GM23338 (cell line): Measurements from ENCODE around the gene RET. TPM values are rescaled to one million over a fixed set of nuclear protein-coding genes. Genes with fewer than 3 reads are reported as not detected.

Experiments used
- ATAC-seq: fragments of 200-7000 bp; cut with Tn5 transposase; 3 replicates; pipeline ENCODE4 v1.9.1; 2020
- DNase-seq: peaks from one replicate; pipeline ENCODE4 v3.0.0-alpha.2; 2015; ENCODE audit warnings: low spot score
- H2AFZ ChIP-seq: fragments of 200-600 bp; sonication (generic); 2 replicates; pipeline ENCODE4 v1.8.0; 2016; ENCODE audit warnings: antibody characterized with exemption, mild to moderate bottlenecking, moderate library complexity
- H3F3A ChIP-seq: fragments of 200-600 bp; sonication (generic); replicated peaks from 2 replicates; pipeline ENCODE4 v1.8.0; 2017; ENCODE audit warnings: antibody characterized with exemption, mixed run types, low read depth
- H3K27ac ChIP-seq: fragments of 200-600 bp; sonication (generic); 2 replicates; pipeline ENCODE4 v1.6.1; 2016; ENCODE audit warnings: low read depth
- H3K27me3 ChIP-seq: fragments of 200-600 bp; sonication (generic); 2 replicates; pipeline ENCODE4 v1.8.0; 2016; ENCODE audit warnings: mild to moderate bottlenecking, mixed run types, moderate library complexity; ENCODE audit not compliant: insufficient read depth
- H3K36me3 ChIP-seq: fragments of 200-600 bp; sonication (generic); 2 replicates; pipeline ENCODE4 v1.8.0; 2016; ENCODE audit warnings: mild to moderate bottlenecking; ENCODE audit not compliant: insufficient read depth
- H3K4me1 ChIP-seq: fragments of 200-600 bp; sonication (generic); 2 replicates; pipeline ENCODE4 v1.8.0; 2016; ENCODE audit warnings: mild to moderate bottlenecking, moderate library complexity; ENCODE audit not compliant: insufficient read depth
- H3K4me2 ChIP-seq: fragments of 200-600 bp; sonication (generic); 2 replicates; pipeline ENCODE4 v1.7.1; 2017; ENCODE audit warnings: mixed run types
- H3K4me3 ChIP-seq: fragments of 200-600 bp; sonication (generic); 2 replicates; pipeline ENCODE4 v1.6.1; 2016; ENCODE audit warnings: mixed run types
- H3K79me2 ChIP-seq: fragments of 200-600 bp; sonication (generic); replicated peaks from 2 replicates; pipeline ENCODE4 v1.8.0; 2017; ENCODE audit warnings: mild to moderate bottlenecking; ENCODE audit not compliant: insufficient read depth
- H3K9me2 ChIP-seq: fragments of 200-600 bp; sonication (generic); 2 replicates; pipeline ENCODE4 v1.8.0; 2017; ENCODE audit not compliant: insufficient read depth
- H4K20me1 ChIP-seq: fragments of 200-600 bp; sonication (generic); replicated peaks from 2 replicates; pipeline ENCODE4 v1.8.0; 2017; ENCODE audit warnings: mild to moderate bottlenecking; ENCODE audit not compliant: insufficient read depth
- H3K27ac Mint-ChIP-seq: 2 replicates; pipeline ENCODE4 v1.8.0; 2020; ENCODE audit warnings: inconsistent platforms, mild to moderate bottlenecking, moderate library complexity, mixed read lengths
- H3K27me3 Mint-ChIP-seq: 3 replicates; pipeline ENCODE4 v1.8.0; 2022; ENCODE audit warnings: low read depth, mild to moderate bottlenecking, moderate library complexity, mixed read lengths, inconsistent platforms; ENCODE audit not compliant: insufficient read depth, poor library complexity
- H3K36me3 Mint-ChIP-seq: 3 replicates; pipeline ENCODE4 v1.8.0; 2021; ENCODE audit warnings: low read depth, mild to moderate bottlenecking, inconsistent platforms, moderate library complexity, mixed read lengths
- H3K4me1 Mint-ChIP-seq: 3 replicates; pipeline ENCODE4 v1.8.0; 2020; ENCODE audit warnings: mild to moderate bottlenecking, inconsistent platforms, mixed read lengths
- H3K4me3 Mint-ChIP-seq: 3 replicates; pipeline ENCODE4 v1.8.0; 2021; ENCODE audit warnings: moderate library complexity, mild to moderate bottlenecking, inconsistent platforms, mixed read lengths
- H3K9me3 Mint-ChIP-seq: 3 replicates; pipeline ENCODE4 v1.8.0; 2020; ENCODE audit warnings: moderate library complexity, mild to moderate bottlenecking, inconsistent platforms, mixed read lengths
- CTCF ChIP-seq, 2 experiments: fragments of 200-600 bp in 1 of 2; sonication (generic) in 1 of 2; conservative IDR thresholded peaks; 2 replicates each; pipeline versions ENCODE4 v1.5.1 to v1.6.1; 2016 to 2017; ENCODE audit warnings: antibody characterized with exemption in 2 of 2, low read depth in 2 of 2, mild to moderate bottlenecking in 2 of 2, moderate library complexity in 1 of 2
- ETS1 ChIP-seq: IDR thresholded peaks from 2 replicates; pipeline ENCODE4 v1.6.1; 2016; ENCODE audit warnings: antibody characterized with exemption
- EZH2 ChIP-seq: fragments of 200-600 bp; sonication (generic); IDR thresholded peaks from one replicate; pipeline ENCODE4 v1.8.0; 2017; ENCODE audit warnings: antibody characterized with exemption, mild to moderate bottlenecking, low read depth; ENCODE audit not compliant: unreplicated experiment
- NANOG ChIP-seq: IDR thresholded peaks from 2 replicates; pipeline ENCODE4 v1.6.1; 2016; ENCODE audit warnings: antibody characterized with exemption, borderline replicate concordance
- POLR2AphosphoS5 ChIP-seq: IDR thresholded peaks from 2 replicates; pipeline ENCODE4 v1.6.1; 2016; ENCODE audit warnings: antibody characterized with exemption, low read depth
- ZNF114 ChIP-seq: fragments of 250-450 bp; sonication (Bioruptor Pico); IDR thresholded peaks from 2 replicates; pipeline ENCODE4 v1.5.0; 2020; ENCODE audit warnings: mild to moderate bottlenecking, moderate library complexity
- polyA plus RNA-seq: library from polyadenylated mRNA; unstranded; fragments of >200 nt; fragmentation: Nextera tagmentation; extraction: Ambion mirVana; gene quantifications from 2 replicates; pipeline ENCODE4 v1.2.1, GENCODE V29; 2016
- total RNA-seq: library from RNA; depleted of rRNA; stranded (reverse); fragments of >200 nt; shearing (Covaris generic); gene quantifications from 2 replicates; pipeline ENCODE4 v1.2.3, GENCODE V29; 2014

The RET gene
- total and polyA plus RNA-seq, 2 experiments from 2014 or later: 5.5 to 9.8 TPM

- DNase-seq: peak; percentile 80
- TF ChIP-seq CTCF (conservative IDR thresholded peaks at IDR 0.05; ENCODE audit: low read depth in 2 of 2) (no peak), EZH2 (no peak), ZNF114 (no peak), ETS1 (no peak), NANOG (no peak), POLR2AphosphoS5 (peak; percentile 51)
- no peaks in the 10 kb centered on the region for H3K9me2 ChIP-seq
- H3K4me3 ChIP-seq: peak within 1 kb of the TSS; percentile 91
- peak; percentile 89 for ATAC-seq
- no peaks in the 10 kb centered on the region for H3K36me3 ChIP-seq
- peaks cover 9% of the 10 kb centered on the region; the same call in 2 of the 3 replicates for H3K4me1 Mint-ChIP-seq
- H3K4me3 Mint-ChIP-seq: peak within 1 kb of the TSS; percentile 92
- H3K9me3 Mint-ChIP-seq: no peaks in the 10 kb centered on the region; the same call in 2 of the 3 replicates
- no peak within 1 kb of the TSS for H3K27ac ChIP-seq
- H3K36me3 Mint-ChIP-seq: no peaks in the 10 kb centered on the region
- peak within 1 kb of the TSS; percentile 95 for H3K4me2 ChIP-seq
- H4K20me1 ChIP-seq: peaks cover 9% of the 10 kb centered on the region
- H3K4me1 ChIP-seq: 0 out of 2 replicates have a peak, but pooled peaks cover 3% of the 10 kb centered on the region
- H2AFZ ChIP-seq: peak within 1 kb of the TSS; percentile 99
- H3K79me2 ChIP-seq: peaks cover 29% of the 10 kb centered on the region
- peak within 1 kb of the TSS; percentile 43; the same call in 1 of the 2 replicates for H3K27ac Mint-ChIP-seq
- H3K27me3 Mint-ChIP-seq: peaks cover 14% of the 10 kb centered on the region
- H3K27me3 ChIP-seq: peaks cover 34% of the 10 kb centered on the region
- H3F3A ChIP-seq: 0 out of 2 replicates have a peak, but pooled peaks cover 4% of the 10 kb centered on the region
These were observed 61.3 kb downstream of the RET start, which contains the start of gene CSGALNACT2 for GRCh38 chr10:43138021-43138756. Gene CSGALNACT2 (plus strand): TSS chr10:43138445. CDS start chr10:43155150, 16,705 bp downstream.

GRCh38 chr10:43138757-43139241 is 61.9 kb downstream of the RET start:
- TF ChIP-seq ZNF114 (no peak), EZH2 (peak; percentile 31), POLR2AphosphoS5 (no peak)
- H2AFZ ChIP-seq: peak overlapping the region; percentile 94; the same call in 1 of the 2 replicates
- peak; percentile 45 for ATAC-seq
- peak overlapping the region; percentile 43; the same call in 1 of the 2 replicates for H3K27ac Mint-ChIP-seq
- H4K20me1 ChIP-seq: peaks cover 12% of the 10 kb centered on the region
- DNase-seq: peak; percentile 50
- peak overlapping the region; percentile 95 for H3K4me2 ChIP-seq
- no peaks in the 10 kb centered on the region for H3K36me3 Mint-ChIP-seq
- peaks cover 29% of the 10 kb centered on the region for H3K79me2 ChIP-seq
- peaks cover 34% of the 10 kb centered on the region for H3K27me3 ChIP-seq
- no peak overlapping the region for H3K27ac ChIP-seq
- H3K9me3 Mint-ChIP-seq: no peaks in the 10 kb centered on the region; the same call in 2 of the 3 replicates
- peak overlapping the region; percentile 91 for H3K4me3 ChIP-seq
- 0 out of 2 replicates have a peak, but pooled peaks cover 3% of the 10 kb centered on the region for H3K4me1 ChIP-seq
- peaks cover 12% of the 10 kb centered on the region for H3K4me1 Mint-ChIP-seq
- peak overlapping the region; percentile 92 for H3K4me3 Mint-ChIP-seq
- 0 out of 2 replicates have a peak, but pooled peaks cover 4% of the 10 kb centered on the region for H3F3A ChIP-seq
- H3K9me2 ChIP-seq: no peaks in the 10 kb centered on the region
- H3K27me3 Mint-ChIP-seq: peaks cover 16% of the 10 kb centered on the region
- no peaks in the 10 kb centered on the region for H3K36me3 ChIP-seq
